HEK293T (cell line): ENCODE data around the gene CARD11.

Experiments used
- BHLHE40 ChIP-seq: fragments of 450-650 bp; IDR thresholded peaks from 2 replicates; pipeline ENCODE4 v1.6.1; 2016; ENCODE audit warnings: mild to moderate bottlenecking, moderate library complexity, borderline replicate concordance
- ELF4 ChIP-seq: fragments of 450-650 bp; IDR thresholded peaks from 2 replicates; pipeline ENCODE4 v1.6.1; 2017; ENCODE audit warnings: antibody characterized with exemption
- FOXA1 ChIP-seq: fragments of 450-650 bp; IDR thresholded peaks from 2 replicates; pipeline ENCODE4 v1.6.1; 2016; ENCODE audit warnings: mild to moderate bottlenecking
- FOXM1 ChIP-seq: fragments of 450-650 bp; IDR thresholded peaks from 2 replicates; pipeline ENCODE4 v1.6.1; 2017; ENCODE audit warnings: mild to moderate bottlenecking, borderline replicate concordance
- HDGF ChIP-seq: fragments of 450-650 bp; IDR thresholded peaks from 2 replicates; pipeline ENCODE4 v1.6.1; 2017; ENCODE audit warnings: antibody characterized with exemption, borderline replicate concordance
- L3MBTL2 ChIP-seq: fragments of 450-650 bp; conservative IDR thresholded peaks from 2 replicates; pipeline ENCODE4 v1.6.1; 2016; ENCODE audit warnings: mild to moderate bottlenecking
- NFRKB ChIP-seq: fragments of 450-650 bp; IDR thresholded peaks from 2 replicates; pipeline ENCODE4 v1.6.1; 2016; ENCODE audit warnings: mild to moderate bottlenecking, moderate library complexity
- PKNOX1 ChIP-seq: fragments of 450-650 bp; IDR thresholded peaks from 2 replicates; pipeline ENCODE4 v1.6.1; 2016
- SP1 ChIP-seq: fragments of 450-650 bp; IDR thresholded peaks from 2 replicates; pipeline ENCODE4 v1.6.1; 2017
- SUZ12 ChIP-seq: fragments of 450-650 bp; IDR thresholded peaks from 2 replicates; pipeline ENCODE4 v1.6.1; 2016; ENCODE audit warnings: mild to moderate bottlenecking
- TARDBP ChIP-seq: fragments of 450-650 bp; IDR thresholded peaks from 2 replicates; pipeline ENCODE4 v1.6.1; 2016
- ZNF384 ChIP-seq: fragments of 450-650 bp; IDR thresholded peaks from 2 replicates; pipeline ENCODE4 v1.6.1; 2016

GRCh38 chr7:2923886-2924574, 119.6 kb downstream of the CARD11 start:
- TF ChIP-seq SP1 (no peak), SUZ12 (no peak), ELF4 (no peak), BHLHE40 (no peak), FOXM1 (no peak), ZNF384 (no peak), NFRKB (no peak), L3MBTL2 (no peak), TARDBP (no peak), FOXA1 (no peak), PKNOX1 (no peak), HDGF (no peak)
